SK-N-SH treated with all-trans-retinoic acid at 6 μM for 48 hours (cell line): Measurements from ENCODE around the gene SPDYE6.

Experiments used
- ATAC-seq: fragments of 200-7000 bp; cut with Tn5 transposase; 3 replicates; pipeline ENCODE4 v1.9.1; 2020; ENCODE audit warnings: mild to moderate bottlenecking, moderate library complexity
- ARNTL ChIP-seq: fragments of 450-650 bp; formaldehyde crosslinking; IDR thresholded peaks from 2 replicates; pipeline ENCODE4 v1.5.0; 2020; ENCODE audit warnings: low read depth, mild to moderate bottlenecking, moderate library complexity, borderline replicate concordance
- CSDC2 ChIP-seq: fragments of 250-450 bp; sonication (Bioruptor Pico); IDR thresholded peaks from 2 replicates; pipeline ENCODE4 v1.5.0; 2020; ENCODE audit warnings: mild to moderate bottlenecking, moderate library complexity
- ESRRG ChIP-seq: fragments of 250-450 bp; sonication (Bioruptor Pico); IDR thresholded peaks from 2 replicates; pipeline ENCODE4 v1.6.1; 2021; ENCODE audit warnings: mild to moderate bottlenecking
- GLIS3 ChIP-seq: fragments of 250-450 bp; sonication (Bioruptor Pico); IDR thresholded peaks from 2 replicates; pipeline ENCODE4 v1.5.0; 2020; ENCODE audit warnings: mild to moderate bottlenecking, moderate library complexity
- PATZ1 ChIP-seq: fragments of 250-450 bp; sonication (Bioruptor Pico); IDR thresholded peaks from 2 replicates; pipeline ENCODE4 v1.8.0; 2020; ENCODE audit warnings: mild to moderate bottlenecking, moderate library complexity, borderline replicate concordance
- POU6F1 ChIP-seq: fragments of 250-450 bp; sonication (Bioruptor Pico); IDR thresholded peaks from 2 replicates; pipeline ENCODE4 v1.8.0; 2021; ENCODE audit warnings: low read depth, mild to moderate bottlenecking, moderate library complexity, borderline replicate concordance
- PPARA ChIP-seq: fragments of 250-450 bp; sonication (Bioruptor Pico); IDR thresholded peaks from 2 replicates; pipeline ENCODE4 v1.5.0; 2020; ENCODE audit warnings: mild to moderate bottlenecking, borderline replicate concordance
- RARB ChIP-seq: fragments of 250-450 bp; sonication (Bioruptor Pico); IDR thresholded peaks from 2 replicates; pipeline ENCODE4 v1.8.0; 2021; ENCODE audit warnings: mild to moderate bottlenecking, moderate library complexity
- SNAI2 ChIP-seq: fragments of 250-450 bp; sonication (Bioruptor Pico); IDR thresholded peaks from 2 replicates; pipeline ENCODE4 v1.5.0; 2020; ENCODE audit warnings: mild to moderate bottlenecking, moderate library complexity
- TCF4 ChIP-seq: fragments of 250-450 bp; sonication (Bioruptor Pico); IDR thresholded peaks from 2 replicates; pipeline ENCODE4 v1.8.0; 2021; ENCODE audit warnings: mild to moderate bottlenecking, moderate library complexity, borderline replicate concordance
- TOX ChIP-seq: fragments of 250-450 bp; sonication (Bioruptor Pico); IDR thresholded peaks from 2 replicates; pipeline ENCODE4 v1.8.0; 2021; ENCODE audit warnings: mild to moderate bottlenecking, moderate library complexity, borderline replicate concordance
- TSHZ2 ChIP-seq: fragments of 250-450 bp; sonication (Bioruptor Pico); IDR thresholded peaks from 2 replicates; pipeline ENCODE4 v1.5.0; 2020; ENCODE audit warnings: mild to moderate bottlenecking, moderate library complexity
- ZFP30 ChIP-seq: fragments of 450-650 bp; formaldehyde crosslinking; IDR thresholded peaks from 2 replicates; pipeline ENCODE4 v1.5.0; 2022; ENCODE audit warnings: mild to moderate bottlenecking, moderate library complexity
- ZNF565 ChIP-seq: fragments of 450-650 bp; formaldehyde crosslinking; conservative IDR thresholded peaks from 2 replicates; pipeline ENCODE4 v1.5.0; 2020; ENCODE audit warnings: low read depth, mild to moderate bottlenecking, moderate library complexity
- ZNF70 ChIP-seq: fragments of 450-650 bp; formaldehyde crosslinking; IDR thresholded peaks from 2 replicates; pipeline ENCODE4 v1.5.0; 2020; ENCODE audit warnings: mild to moderate bottlenecking, moderate library complexity

SPDYE6 gene

GRCh38 chr7:102323914-102324195 lies 32.4 kb downstream of the SPDYE6 start:
- TF ChIP-seq TSHZ2 (CRISPR knock-in tag) (no peak), TOX (CRISPR knock-in tag) (no peak), ESRRG (CRISPR knock-in tag) (no peak), ZFP30 (CRISPR knock-in tag) (no peak), ARNTL (no peak), PPARA (no peak), ZNF70 (no peak), GLIS3 (no peak), RARB (no peak), CSDC2 (CRISPR knock-in tag) (no peak), POU6F1 (CRISPR knock-in tag) (no peak), TCF4 (CRISPR knock-in tag) (no peak), PATZ1 (no peak)

GRCh38 chr7:102322202-102322715 lies 34.0 kb downstream of the SPDYE6 start:
- TF ChIP-seq ZNF565 (no peak), ZFP30 (CRISPR knock-in tag) (no peak), TOX (CRISPR knock-in tag) (no peak)
- ATAC-seq: no peak

More at GRCh38 chr7:102323914-102324195, 32.4 kb downstream of the SPDYE6 start:
- ATAC-seq: no peak

- ATAC-seq: no peak
- TF ChIP-seq POU6F1 (CRISPR knock-in tag): no peak
- TF ChIP-seq ZNF70: no peak
- TF ChIP-seq ZFP30 (CRISPR knock-in tag): no peak
- no peak for TF ChIP-seq TSHZ2 (CRISPR knock-in tag)
- TF ChIP-seq TOX (CRISPR knock-in tag): no peak
- TF ChIP-seq GLIS3: no peak
- no peak for TF ChIP-seq SNAI2
- TF ChIP-seq PPARA: no peak
- TF ChIP-seq ARNTL: no peak
- no peak for TF ChIP-seq ESRRG (CRISPR knock-in tag)
These were observed 34.7 kb downstream of the SPDYE6 start for GRCh38 chr7:102321351-102322201.
